HG03066 (cell line): ENCODE measurements around the gene MGAT1.
A peak's percentile ranks its signal among the peaks of the same experiment; 100 is the strongest.
"Not testable (repeated sequence)": the region's sequence is repeated elsewhere in the genome, so short reads cannot be mapped to it uniquely, and the experiment has no call there.

Source experiments
- ATAC-seq: cut with Tn5 transposase; IDR thresholded peaks from one replicate; pipeline ENCODE4 v1.9.1; 2021; ENCODE audit warnings: low read depth; ENCODE audit not compliant: unreplicated experiment

The MGAT1 gene

GRCh38 chr5:180786531-180787398 lies 15.8 kb downstream of the MGAT1 start:
- no peak for ATAC-seq

GRCh38 chr5:180785794-180786221 lies 16.8 kb downstream of the MGAT1 start:
- ATAC-seq = no peak

- ATAC-seq = no peak
These were observed 17.4 kb downstream of the MGAT1 start for GRCh38 chr5:180785121-180785781.

- ATAC-seq = peak; percentile 63
These were observed 18.0 kb downstream of the MGAT1 start for GRCh38 chr5:180784497-180785097.

GRCh38 chr5:180783340-180784052 lies 19.1 kb downstream of the MGAT1 start:
- no peak for ATAC-seq

- no peak for ATAC-seq
These were observed 19.9 kb downstream of the MGAT1 start for GRCh38 chr5:180782748-180783147.

- ATAC-seq = not testable (repeated sequence)
These were observed 20.7 kb downstream of the MGAT1 start for GRCh38 chr5:180781900-180782326.

- ATAC-seq = no peak
These were observed 22.5 kb downstream of the MGAT1 start for GRCh38 chr5:180779985-180780610.

- no peak for ATAC-seq
These were observed 25.1 kb downstream of the MGAT1 start for GRCh38 chr5:180777475-180777874.

- no peak for ATAC-seq
These were observed 26.2 kb downstream of the MGAT1 start for GRCh38 chr5:180776376-180776775.

GRCh38 chr5:180775624-180776023 lies 27.0 kb downstream of the MGAT1 start:
- ATAC-seq = no peak

GRCh38 chr5:180771839-180772238 lies 30.8 kb downstream of the MGAT1 start:
- ATAC-seq = no peak

GRCh38 chr5:180769821-180770220 lies 32.8 kb downstream of the MGAT1 start:
- no peak for ATAC-seq

- ATAC-seq = no peak
These were observed 47.0 kb downstream of the MGAT1 start for GRCh38 chr5:180755601-180756000.

GRCh38 chr5:180744253-180744652 lies 58.4 kb downstream of the MGAT1 start:
- no peak for ATAC-seq

GRCh38 chr5:180742727-180743126 lies 59.9 kb downstream of the MGAT1 start:
- no peak for ATAC-seq

- ATAC-seq = not testable (repeated sequence)
These were observed 61.7 kb downstream of the MGAT1 start for GRCh38 chr5:180740953-180741352.

- no peak for ATAC-seq
These were observed 62.6 kb downstream of the MGAT1 start, which contains the start of gene OR2Y1 for GRCh38 chr5:180739958-180740357. Gene OR2Y1 (minus strand): TSS chr5:180740058. CDS start chr5:180740058, 0 bp downstream.

GRCh38 chr5:180739271-180739670 lies 63.3 kb downstream of the MGAT1 start:
- ATAC-seq = no peak

- ATAC-seq = no peak
These were observed 66.1 kb downstream of the MGAT1 start for GRCh38 chr5:180736536-180736935.
